ENCODE results near the gene GLE1. TPM values are rescaled to one million over a fixed set of nuclear protein-coding genes. Genes with fewer than 3 reads are reported as not detected.

GLE1 gene
- total RNA-seq, 1 donor from 2014 or later, result 28.0 TPM

DNA sequence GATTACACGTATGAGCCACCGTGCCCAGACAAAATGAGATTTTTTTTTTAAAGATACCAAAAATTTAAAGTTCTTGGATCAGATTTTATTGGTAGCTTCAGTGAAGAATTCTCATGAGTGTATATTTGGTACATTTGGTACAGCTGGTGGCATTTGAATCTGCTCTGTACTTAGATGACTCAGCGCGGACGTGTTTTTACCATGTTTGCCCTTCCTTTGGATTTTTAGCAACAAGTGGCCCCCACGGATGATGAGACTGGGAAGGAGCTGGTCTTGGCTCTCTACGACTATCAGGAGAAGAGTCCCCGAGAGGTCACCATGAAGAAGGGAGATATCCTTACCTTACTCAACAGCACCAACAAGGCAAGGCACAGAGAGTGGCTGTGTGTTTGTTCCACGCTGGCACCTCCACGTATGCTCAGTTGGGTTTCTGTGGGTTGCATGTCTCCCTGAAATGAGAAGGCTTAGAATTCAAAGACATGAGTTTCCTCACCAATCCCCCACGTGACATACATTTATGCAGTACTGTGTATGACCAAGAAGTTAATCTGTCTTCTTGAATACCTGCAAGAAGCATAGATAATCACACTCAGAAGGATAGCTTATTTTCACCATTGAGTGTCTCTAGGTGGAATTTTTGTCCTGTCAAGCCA, 84.2 kb downstream of the GLE1 start:
- Mint-ChIP-seq H3K9me3 (no peaks in the 10 kb centered on the region), H3K27me3 (ENCODE audit: low read depth) (no peaks in the 10 kb centered on the region), H3K4me1 (no peaks in the 10 kb centered on the region), H3K27ac (ENCODE audit: unreplicated experiment) (peak overlapping the region; percentile 83), H3K4me3 (no peak overlapping the region), H3K36me3 (ENCODE audit: low read depth) (peaks cover 15% of the 10 kb centered on the region)
- TF ChIP-seq, protein P1, sequence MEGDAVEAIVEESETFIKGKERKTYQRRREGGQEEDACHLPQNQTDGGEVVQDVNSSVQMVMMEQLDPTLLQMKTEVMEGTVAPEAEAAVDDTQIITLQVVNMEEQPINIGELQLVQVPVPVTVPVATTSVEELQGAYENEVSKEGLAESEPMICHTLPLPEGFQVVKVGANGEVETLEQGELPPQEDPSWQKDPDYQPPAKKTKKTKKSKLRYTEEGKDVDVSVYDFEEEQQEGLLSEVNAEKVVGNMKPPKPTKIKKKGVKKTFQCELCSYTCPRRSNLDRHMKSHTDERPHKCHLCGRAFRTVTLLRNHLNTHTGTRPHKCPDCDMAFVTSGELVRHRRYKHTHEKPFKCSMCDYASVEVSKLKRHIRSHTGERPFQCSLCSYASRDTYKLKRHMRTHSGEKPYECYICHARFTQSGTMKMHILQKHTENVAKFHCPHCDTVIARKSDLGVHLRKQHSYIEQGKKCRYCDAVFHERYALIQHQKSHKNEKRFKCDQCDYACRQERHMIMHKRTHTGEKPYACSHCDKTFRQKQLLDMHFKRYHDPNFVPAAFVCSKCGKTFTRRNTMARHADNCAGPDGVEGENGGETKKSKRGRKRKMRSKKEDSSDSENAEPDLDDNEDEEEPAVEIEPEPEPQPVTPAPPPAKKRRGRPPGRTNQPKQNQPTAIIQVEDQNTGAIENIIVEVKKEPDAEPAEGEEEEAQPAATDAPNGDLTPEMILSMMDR (conservative IDR thresholded peaks at IDR 0.05), result no peak
- no peak for DNase-seq (ENCODE audit: low read depth, low spot score)

Other genes with a start within 250 kb of the GLE1 start
- gene GOLGA2, start 228.7 kb upstream of the GLE1 start, total RNA-seq, result 56.9 and 64.1 TPM in 2 replicates
- gene SWI5, start 228.4 kb upstream of the GLE1 start, total RNA-seq, result 17.1 and 20.7 TPM in 2 replicates
- gene TRUB2, start 182.3 kb upstream of the GLE1 start, total RNA-seq, result 33.4 and 35.0 TPM in 2 replicates
- gene COQ4, start 181.9 kb upstream of the GLE1 start, total RNA-seq, result 50.8 and 51.0 TPM in 2 replicates
- gene SLC27A4, start 164.2 kb upstream of the GLE1 start, total RNA-seq, result 43.0 and 45.6 TPM in 2 replicates
- gene URM1, start 133.3 kb upstream of the GLE1 start, total RNA-seq, result 69.9 and 73.2 TPM in 2 replicates
- gene CERCAM, start 83.9 kb upstream of the GLE1 start, total RNA-seq, result 49.7 and 56.4 TPM in 2 replicates
- 85.2 and 85.5 TPM in 2 replicates for gene ODF2, start 48.7 kb upstream of the GLE1 start, total RNA-seq
- gene SPTAN1, start 47.9 kb downstream of the GLE1 start, total RNA-seq, result 280 and 289 TPM in 2 replicates
- 120 and 128 TPM in 2 replicates for gene DYNC2I2, start 152.1 kb downstream of the GLE1 start, total RNA-seq
- gene SET, start 184.5 kb downstream of the GLE1 start, total RNA-seq, result 891 and 930 TPM in 2 replicates
- 28.0 and 30.0 TPM in 2 replicates for gene PKN3, start 197.8 kb downstream of the GLE1 start, total RNA-seq
- 15.1 and 15.7 TPM in 2 replicates for gene ZDHHC12, start 219.4 kb downstream of the GLE1 start, total RNA-seq